ENCODE measurements around the gene COA8.

The COA8 gene

DNA sequence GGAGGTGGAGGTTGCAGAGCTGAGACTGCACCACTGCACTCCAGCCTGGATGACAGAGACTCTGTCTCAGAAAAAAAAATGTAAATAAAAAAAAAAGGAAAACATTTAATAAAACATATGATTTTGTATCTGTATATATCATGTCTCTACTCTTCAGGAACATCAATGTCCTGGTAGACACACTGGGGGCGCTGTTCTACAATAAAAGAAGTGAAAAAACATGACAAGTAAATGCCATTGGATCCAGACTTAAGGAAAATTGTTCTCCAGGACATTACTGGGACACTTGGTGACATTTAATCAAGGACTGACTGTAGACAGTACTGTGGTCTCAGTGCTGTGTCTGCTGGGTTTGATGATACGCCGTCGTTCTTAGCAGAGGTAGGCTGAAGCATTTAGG lies 50.8 kb downstream of the COA8 start:
- Histone ChIP-seq H3K4me1 (no peaks in the 10 kb centered on the region), H3K36me3 (no peaks in the 10 kb centered on the region), H3K27me3 (no peaks in the 10 kb centered on the region), H3K4me3 (ENCODE audit: low read depth, low read length) (no peak overlapping the region), H3K9me3 (peaks cover 3% of the 10 kb centered on the region; the same call in 1 of the 2 replicates)
- TF ChIP-seq, protein P1, sequence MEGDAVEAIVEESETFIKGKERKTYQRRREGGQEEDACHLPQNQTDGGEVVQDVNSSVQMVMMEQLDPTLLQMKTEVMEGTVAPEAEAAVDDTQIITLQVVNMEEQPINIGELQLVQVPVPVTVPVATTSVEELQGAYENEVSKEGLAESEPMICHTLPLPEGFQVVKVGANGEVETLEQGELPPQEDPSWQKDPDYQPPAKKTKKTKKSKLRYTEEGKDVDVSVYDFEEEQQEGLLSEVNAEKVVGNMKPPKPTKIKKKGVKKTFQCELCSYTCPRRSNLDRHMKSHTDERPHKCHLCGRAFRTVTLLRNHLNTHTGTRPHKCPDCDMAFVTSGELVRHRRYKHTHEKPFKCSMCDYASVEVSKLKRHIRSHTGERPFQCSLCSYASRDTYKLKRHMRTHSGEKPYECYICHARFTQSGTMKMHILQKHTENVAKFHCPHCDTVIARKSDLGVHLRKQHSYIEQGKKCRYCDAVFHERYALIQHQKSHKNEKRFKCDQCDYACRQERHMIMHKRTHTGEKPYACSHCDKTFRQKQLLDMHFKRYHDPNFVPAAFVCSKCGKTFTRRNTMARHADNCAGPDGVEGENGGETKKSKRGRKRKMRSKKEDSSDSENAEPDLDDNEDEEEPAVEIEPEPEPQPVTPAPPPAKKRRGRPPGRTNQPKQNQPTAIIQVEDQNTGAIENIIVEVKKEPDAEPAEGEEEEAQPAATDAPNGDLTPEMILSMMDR (IDR thresholded peaks at IDR 0.05; ENCODE audit: low read depth, low read length): peak; percentile 51
- peak; percentile 33 for DNase-seq

DNA sequence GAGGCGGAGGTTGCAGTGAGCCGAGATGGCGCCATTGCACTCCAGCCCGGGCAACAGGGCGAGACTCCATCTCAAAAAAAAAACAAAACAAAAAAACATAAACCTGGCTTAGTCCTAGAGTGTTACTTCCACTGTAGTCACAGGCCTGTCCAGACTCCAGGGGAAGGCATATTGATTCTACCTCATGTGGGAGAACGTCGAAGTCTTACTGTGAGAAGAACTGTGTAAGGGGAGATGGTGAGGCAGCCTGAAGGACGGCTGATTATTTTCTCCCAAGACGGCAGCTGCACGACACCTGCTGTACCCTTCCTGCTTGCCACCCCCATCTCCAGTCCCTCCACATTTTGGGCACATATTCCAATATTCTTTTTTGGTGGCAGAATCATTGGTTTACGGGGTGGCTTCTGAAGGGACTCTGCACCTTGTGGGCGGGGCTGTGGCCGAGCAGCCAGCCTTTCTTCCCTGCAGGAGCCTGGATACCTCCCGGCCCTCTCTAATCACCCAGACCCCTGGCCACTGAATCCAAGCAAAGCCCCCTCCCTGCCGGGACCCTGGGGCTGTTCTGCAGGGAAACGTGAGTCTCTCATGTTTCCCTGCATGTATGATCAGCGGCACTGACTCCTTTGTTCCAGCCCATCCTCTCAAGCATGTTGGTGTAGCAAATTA lies 54.0 kb downstream of the COA8 start:
- Histone ChIP-seq H3K4me3 (ENCODE audit: low read depth, low read length) (no peak overlapping the region), H3K9me3 (no peaks in the 10 kb centered on the region), H3K36me3 (no peaks in the 10 kb centered on the region), H3K4me1 (no peaks in the 10 kb centered on the region), H3K27me3 (no peaks in the 10 kb centered on the region)
- no peak for DNase-seq
- TF ChIP-seq, protein P1 (IDR thresholded peaks at IDR 0.05; ENCODE audit: low read depth, low read length): no peak

- H3K4me1 ChIP-seq: 0 out of 2 replicates have a peak, but pooled peaks cover 2% of the 10 kb centered on the region
- H3K4me3 ChIP-seq (ENCODE audit: low read depth, low read length): no peak overlapping the region
- TF ChIP-seq, protein P1 (IDR thresholded peaks at IDR 0.05; ENCODE audit: low read depth, low read length): no peak
- H3K36me3 ChIP-seq: no peaks in the 10 kb centered on the region
- H3K27me3 ChIP-seq: no peaks in the 10 kb centered on the region
- DNase-seq: no peak
- H3K9me3 ChIP-seq: no peaks in the 10 kb centered on the region
These were observed 56.3 kb downstream of the COA8 start for GRCh38 chr14:103619057-103619456.

- Histone ChIP-seq H3K4me1 (peaks cover 7% of the 10 kb centered on the region; the same call in 1 of the 2 replicates), H3K9me3 (no peaks in the 10 kb centered on the region), H3K36me3 (no peaks in the 10 kb centered on the region), H3K27me3 (no peaks in the 10 kb centered on the region), H3K4me3 (ENCODE audit: low read depth, low read length) (no peak overlapping the region)
- TF ChIP-seq, protein P1 (IDR thresholded peaks at IDR 0.05; ENCODE audit: low read depth, low read length): no peak
- DNase-seq: no peak
These were observed 59.1 kb downstream of the COA8 start for GRCh38 chr14:103621860-103622259.

GRCh38 chr14:103623308-103623707 lies 60.5 kb downstream of the COA8 start:
- no peaks in the 10 kb centered on the region for H3K9me3 ChIP-seq
- TF ChIP-seq, protein P1 (IDR thresholded peaks at IDR 0.05; ENCODE audit: low read depth, low read length): no peak
- DNase-seq: no peak

GRCh38 chr14:103623883-103624482 lies 61.2 kb downstream of the COA8 start:
- no peaks in the 10 kb centered on the region for H3K36me3 ChIP-seq
- H3K27me3 ChIP-seq: no peaks in the 10 kb centered on the region
- H3K9me3 ChIP-seq: no peaks in the 10 kb centered on the region
- DNase-seq: peak; percentile 86
- peak overlapping the region; percentile 24 for H3K4me3 ChIP-seq (ENCODE audit: low read depth, low read length)
- H3K4me1 ChIP-seq: peaks cover 11% of the 10 kb centered on the region; the same call in 1 of the 2 replicates
- TF ChIP-seq, protein P1 (IDR thresholded peaks at IDR 0.05; ENCODE audit: low read depth, low read length): no peak

More at GRCh38 chr14:103623308-103623707, 60.5 kb downstream of the COA8 start:
- H3K4me1 ChIP-seq: peaks cover 11% of the 10 kb centered on the region; the same call in 1 of the 2 replicates
- H3K4me3 ChIP-seq (ENCODE audit: low read depth, low read length): no peak overlapping the region
- no peaks in the 10 kb centered on the region for H3K36me3 ChIP-seq
- H3K27me3 ChIP-seq: no peaks in the 10 kb centered on the region
